ENCODE measurements around the gene RNPEPL1.

Gene RNPEPL1

GRCh38 chr2:240566203-240567136 is 1.8 kb upstream of the RNPEPL1 start:
- H3K27me3 ChIP-seq (ENCODE audit: insufficient read depth, low read depth): no peaks in the 10 kb centered on the region
- peak; percentile 58; the same call in 1 of the 2 replicates for TF ChIP-seq CTCF (conservative IDR thresholded peaks at IDR 0.05; ENCODE audit: low read depth, low read length)
- H4K20me1 ChIP-seq (ENCODE audit: insufficient read depth): no peaks in the 10 kb centered on the region
- H3K36me3 ChIP-seq (ENCODE audit: insufficient read depth): no peaks in the 10 kb centered on the region
- H3K79me2 ChIP-seq (ENCODE audit: insufficient read depth, low read depth): peaks cover 32% of the 10 kb centered on the region
- no peak overlapping the region; the same call in 1 of the 2 replicates for H3K9ac ChIP-seq
- peak overlapping the region; percentile 55 for H3K4me2 ChIP-seq
- peaks cover 55% of the 10 kb centered on the region for H3K4me1 ChIP-seq (ENCODE audit: low read depth, poor library complexity, severe bottlenecking)
- H2AFZ ChIP-seq (ENCODE audit: low read depth): no peak overlapping the region
- H3K4me3 ChIP-seq (IDR thresholded peaks at IDR 0.05; ENCODE audit: insufficient read depth, low read depth, low read length): no peak overlapping the region
- H3K27ac ChIP-seq: peak overlapping the region; percentile 50; the same call in 1 of the 2 replicates

- peak overlapping the region; percentile 55 for H3K4me2 ChIP-seq
- H3K27me3 ChIP-seq (ENCODE audit: insufficient read depth, low read depth): no peaks in the 10 kb centered on the region
- H3K4me3 ChIP-seq (IDR thresholded peaks at IDR 0.05; ENCODE audit: insufficient read depth, low read depth, low read length): peak overlapping the region; percentile 39
- peak overlapping the region; percentile 64 for H3K27ac ChIP-seq
- H3K79me2 ChIP-seq (ENCODE audit: insufficient read depth, low read depth): peaks cover 32% of the 10 kb centered on the region
- no peak; the same call in 1 of the 2 replicates for TF ChIP-seq CTCF (conservative IDR thresholded peaks at IDR 0.05; ENCODE audit: low read depth, low read length)
- peaks cover 46% of the 10 kb centered on the region for H3K4me1 ChIP-seq (ENCODE audit: low read depth, poor library complexity, severe bottlenecking)
- H3K9ac ChIP-seq: peak overlapping the region; percentile 70; the same call in 1 of the 2 replicates
- H4K20me1 ChIP-seq (ENCODE audit: insufficient read depth): no peaks in the 10 kb centered on the region
- H2AFZ ChIP-seq (ENCODE audit: low read depth): 0 out of 2 replicates have a peak overlapping the region, but pooled peaks have one; percentile 52
- H3K36me3 ChIP-seq (ENCODE audit: insufficient read depth): no peaks in the 10 kb centered on the region
Measured at GRCh38 chr2:240567137-240567871, 980 bp upstream of the RNPEPL1 start.

- no peaks in the 10 kb centered on the region for H3K36me3 ChIP-seq (ENCODE audit: insufficient read depth)
- peaks cover 30% of the 10 kb centered on the region for H3K4me1 ChIP-seq (ENCODE audit: low read depth, poor library complexity, severe bottlenecking)
- peak overlapping the region; percentile 78 for H3K4me3 ChIP-seq (IDR thresholded peaks at IDR 0.05; ENCODE audit: insufficient read depth, low read depth, low read length)
- H4K20me1 ChIP-seq (ENCODE audit: insufficient read depth): no peaks in the 10 kb centered on the region
- TF ChIP-seq CTCF (conservative IDR thresholded peaks at IDR 0.05; ENCODE audit: low read depth, low read length): no peak
- peak overlapping the region; percentile 63 for H3K27ac ChIP-seq
- peak overlapping the region; percentile 68 for H3K4me2 ChIP-seq
- no peak overlapping the region for H2AFZ ChIP-seq (ENCODE audit: low read depth)
- no peaks in the 10 kb centered on the region for H3K27me3 ChIP-seq (ENCODE audit: insufficient read depth, low read depth)
- peak overlapping the region; percentile 64 for H3K9ac ChIP-seq
- H3K79me2 ChIP-seq (ENCODE audit: insufficient read depth, low read depth): peaks cover 28% of the 10 kb centered on the region
Measured at GRCh38 chr2:240568678-240569522, 616 bp downstream of the RNPEPL1 start.

DNA sequence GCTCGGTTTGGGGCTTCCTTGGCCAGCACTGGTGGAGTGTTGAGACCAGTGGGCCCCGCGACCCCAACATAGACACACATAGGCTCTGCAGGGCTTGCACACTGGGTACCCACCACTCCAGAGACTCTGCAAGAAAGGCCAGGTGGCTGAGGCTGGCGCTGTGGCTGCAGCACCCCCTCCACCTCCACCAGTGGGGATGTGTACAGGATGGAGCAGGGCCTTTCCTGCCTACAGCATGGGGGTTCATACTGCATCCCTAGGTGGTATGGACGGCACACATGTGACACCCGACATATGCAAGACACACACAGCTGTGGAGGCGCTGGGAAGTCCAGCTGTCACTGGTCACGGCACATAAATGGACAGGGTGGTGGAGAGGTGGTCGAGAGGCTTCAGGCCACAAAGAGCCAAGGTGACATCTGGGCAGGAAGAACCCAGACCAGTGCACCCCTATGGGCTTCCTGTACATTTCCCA is 1.3 kb downstream of the RNPEPL1 start:
- H3K79me2 ChIP-seq (ENCODE audit: insufficient read depth, low read depth): peaks cover 28% of the 10 kb centered on the region
- peak overlapping the region; percentile 64; the same call in 1 of the 2 replicates for H3K9ac ChIP-seq
- H3K27ac ChIP-seq: peak overlapping the region; percentile 63; the same call in 1 of the 2 replicates
- peak overlapping the region; percentile 78 for H3K4me3 ChIP-seq (IDR thresholded peaks at IDR 0.05; ENCODE audit: insufficient read depth, low read depth, low read length)
- H4K20me1 ChIP-seq (ENCODE audit: insufficient read depth): no peaks in the 10 kb centered on the region
- no peaks in the 10 kb centered on the region for H3K36me3 ChIP-seq (ENCODE audit: insufficient read depth)
- no peak for TF ChIP-seq CTCF (conservative IDR thresholded peaks at IDR 0.05; ENCODE audit: low read depth, low read length)
- H3K4me2 ChIP-seq: peak overlapping the region; percentile 68
- peaks cover 24% of the 10 kb centered on the region for H3K4me1 ChIP-seq (ENCODE audit: low read depth, poor library complexity, severe bottlenecking)
- H3K27me3 ChIP-seq (ENCODE audit: insufficient read depth, low read depth): no peaks in the 10 kb centered on the region
- no peak overlapping the region for H2AFZ ChIP-seq (ENCODE audit: low read depth)
